OCI-M2 (cell line): ENCODE measurements around the gene STARD10.
A peak's percentile ranks its signal among the peaks of the same experiment; 100 is the strongest.

ENCODE experiments used
- DNase-seq: peaks from one replicate; lab custom pipeline; 2025; ENCODE audit not compliant: unreplicated experiment; lab: John Stamatoyannopoulos, UW

The STARD10 gene

DNA sequence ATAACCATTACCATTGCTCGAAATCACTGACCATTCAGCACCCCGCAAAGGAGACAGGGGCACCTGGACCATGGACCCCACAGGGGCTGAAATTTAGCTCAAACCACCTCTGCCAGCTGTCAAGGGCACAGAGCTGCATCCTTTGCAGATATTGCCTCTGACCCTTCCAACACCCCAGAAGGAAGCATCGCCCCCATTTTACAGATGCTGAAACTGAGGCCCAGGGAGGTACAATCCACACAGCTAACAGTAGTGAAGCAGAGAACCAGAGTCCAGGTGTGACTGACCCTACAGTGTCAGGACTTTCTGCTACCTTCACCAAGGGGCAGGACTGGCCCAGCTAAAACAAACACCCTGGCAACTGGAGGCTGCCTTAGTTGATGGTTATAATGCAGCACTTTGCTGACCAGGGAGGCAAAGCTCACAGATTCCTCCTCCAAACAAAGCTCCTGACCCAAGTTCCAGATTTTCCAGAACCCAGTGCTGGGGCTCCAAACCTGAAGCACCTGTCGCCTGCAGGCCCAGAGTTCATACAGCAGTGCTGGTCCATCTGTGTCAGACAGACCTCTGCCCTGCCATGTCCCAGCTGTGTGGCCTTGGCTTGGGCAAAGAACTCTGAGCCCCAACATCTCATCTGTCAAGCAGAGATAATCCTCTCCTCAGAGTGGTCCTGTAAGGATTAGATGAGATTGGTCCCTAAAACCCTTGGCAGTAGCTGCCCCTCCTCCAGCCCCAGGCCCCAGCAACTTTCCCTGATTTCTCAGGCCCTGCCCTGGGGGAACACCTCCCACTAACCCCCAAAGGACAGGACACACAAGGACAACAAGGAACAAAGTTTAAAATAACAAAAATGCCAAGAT lies 26.4 kb downstream of the STARD10 start:
- no peak for DNase-seq

DNA sequence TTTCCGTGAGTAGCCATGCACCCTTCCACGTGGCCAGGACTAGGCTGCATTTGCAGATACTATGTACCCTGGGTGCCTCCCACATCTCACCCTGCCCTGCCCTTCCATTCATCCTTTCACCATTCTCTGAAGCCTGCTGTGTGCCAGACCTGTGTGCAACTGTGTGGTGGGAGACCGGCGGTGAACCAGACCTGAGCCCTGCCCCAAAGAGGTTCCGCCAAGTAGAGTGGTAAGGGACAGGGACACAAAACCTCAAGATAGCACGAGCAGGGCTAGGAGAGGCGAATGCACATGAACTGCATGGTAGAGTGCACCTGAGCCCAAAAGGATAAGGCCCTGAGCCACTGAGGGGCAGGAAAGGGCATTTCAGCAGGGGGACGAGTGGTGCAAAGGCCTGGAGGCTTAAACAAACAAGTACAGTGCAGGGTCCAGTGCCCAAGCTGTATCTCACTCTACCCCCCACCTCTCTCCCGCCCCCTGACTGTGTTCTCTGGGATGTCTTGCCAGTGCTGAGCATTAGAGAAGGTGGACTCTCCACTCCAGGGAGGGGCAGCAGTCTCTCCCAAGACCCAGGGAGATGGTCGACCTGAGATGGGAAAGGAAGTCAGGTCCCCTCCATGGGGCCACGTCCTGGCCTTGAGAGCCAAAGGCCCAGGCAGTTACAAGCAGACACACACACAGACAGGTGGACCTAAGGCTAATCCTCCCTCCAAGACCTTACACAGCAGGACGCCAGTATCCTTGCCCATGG lies 27.5 kb downstream of the STARD10 start:
- no peak for DNase-seq

DNA sequence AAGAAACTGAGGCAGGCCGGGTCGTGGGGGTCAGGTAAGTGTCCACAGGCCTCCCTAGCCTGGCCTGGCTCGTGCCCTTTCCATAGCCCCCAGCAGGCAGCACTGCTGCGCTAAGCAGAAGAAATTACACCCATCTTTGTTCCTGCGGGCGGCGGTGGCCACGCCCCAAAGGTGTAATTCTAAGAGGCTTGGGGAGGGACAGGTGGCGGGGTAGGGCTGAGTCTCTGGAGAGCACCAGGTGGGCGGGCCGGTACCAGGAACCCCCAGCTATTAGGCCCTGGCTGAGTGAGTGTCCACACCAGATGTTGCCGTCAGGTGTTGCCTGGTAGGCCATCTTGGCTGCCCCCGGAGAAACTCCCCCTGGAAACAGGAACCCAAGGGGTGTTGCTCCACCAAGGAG lies 29.3 kb downstream of the STARD10 start:
- DNase-seq, result no peak

DNA sequence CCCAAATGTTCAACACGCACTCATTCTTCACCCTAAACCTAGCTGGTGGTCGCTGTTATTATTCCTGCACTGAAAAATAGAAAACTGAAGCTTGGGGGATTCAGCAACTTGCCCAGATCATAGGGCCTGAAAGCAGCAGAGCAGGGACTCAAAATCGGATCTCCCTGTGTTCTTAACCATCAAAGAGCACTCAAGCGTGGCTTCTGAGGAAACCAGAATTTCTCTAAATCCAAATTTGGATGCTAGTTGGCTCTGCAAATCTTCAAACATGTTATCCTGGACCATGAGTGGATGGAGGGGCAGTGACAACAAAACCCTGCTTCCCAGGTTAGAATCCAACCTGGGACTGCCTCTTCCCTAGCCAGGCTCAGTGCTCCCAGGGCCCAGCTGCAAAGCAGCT lies 30.0 kb downstream of the STARD10 start:
- no peak for DNase-seq

DNA sequence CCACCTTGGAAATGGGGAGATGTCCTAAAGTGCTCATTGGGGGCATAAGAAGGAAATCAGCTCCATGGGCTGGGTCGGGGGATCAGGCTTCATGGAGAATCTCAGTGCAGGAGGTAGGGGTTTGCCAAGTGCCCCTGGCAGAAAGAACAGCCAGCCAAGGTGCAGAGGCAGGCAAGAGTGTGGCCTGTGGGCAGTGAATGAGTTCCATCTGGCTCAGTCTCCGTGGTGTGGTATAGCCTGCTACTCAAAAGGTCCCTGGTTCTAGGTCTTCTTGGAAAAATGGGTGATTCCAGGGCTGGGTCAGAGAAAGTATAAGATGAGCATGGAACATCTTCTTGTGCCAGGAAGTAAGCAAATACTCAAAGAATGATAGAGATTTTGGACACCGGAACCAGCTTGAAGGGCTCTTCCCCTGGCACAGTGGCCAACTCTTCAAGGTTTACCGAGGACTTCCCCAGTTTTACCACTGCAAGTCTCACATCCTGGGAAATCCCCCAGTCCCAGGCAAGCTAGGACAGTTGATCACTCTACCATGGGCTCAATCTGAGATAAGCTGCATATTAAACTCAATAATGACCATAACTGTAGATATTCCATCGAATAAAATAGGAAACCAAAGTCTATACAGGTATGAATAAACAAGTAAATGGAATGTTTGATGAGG lies 31.1 kb downstream of the STARD10 start:
- no peak for DNase-seq

DNA sequence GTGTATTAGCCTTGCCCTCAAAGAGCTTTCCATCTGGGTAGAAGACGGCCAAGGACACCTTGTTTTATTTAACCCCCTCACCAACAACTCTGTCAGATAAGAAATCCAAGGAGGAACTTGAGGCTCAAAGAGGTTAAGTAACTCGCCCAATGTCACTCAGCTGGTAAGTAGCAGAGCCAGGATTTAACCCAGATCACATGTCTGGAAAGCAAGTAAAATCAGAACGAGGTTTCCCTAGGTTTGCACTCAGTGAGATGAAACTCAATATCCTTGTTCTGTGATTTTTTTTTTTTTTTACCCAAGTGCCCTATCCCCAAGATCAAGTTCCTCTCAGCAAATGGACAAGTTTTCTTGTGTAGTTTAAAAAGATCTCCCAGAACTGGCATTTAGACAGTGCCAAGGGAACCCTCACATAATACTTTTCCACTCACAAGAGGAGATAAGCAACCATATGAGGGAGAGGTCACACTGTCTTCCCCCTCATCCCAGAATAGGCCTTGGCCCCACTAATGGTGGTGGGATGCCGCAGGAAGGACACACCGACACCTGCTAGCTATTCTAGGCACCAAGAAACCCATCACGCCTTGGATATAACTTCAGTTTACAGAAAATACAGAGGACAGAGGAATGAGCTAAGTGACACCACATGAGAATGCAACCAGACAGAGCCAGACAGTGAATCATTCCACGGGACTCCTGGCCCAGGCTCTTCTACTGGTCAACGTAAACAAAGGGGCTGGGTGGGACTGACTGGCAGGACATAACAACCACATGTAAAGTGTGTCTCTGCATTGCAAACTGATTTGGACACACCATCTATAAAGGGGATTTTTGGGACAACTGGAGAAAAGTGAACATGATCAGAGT lies 33.1 kb downstream of the STARD10 start:
- no peak for DNase-seq

DNA sequence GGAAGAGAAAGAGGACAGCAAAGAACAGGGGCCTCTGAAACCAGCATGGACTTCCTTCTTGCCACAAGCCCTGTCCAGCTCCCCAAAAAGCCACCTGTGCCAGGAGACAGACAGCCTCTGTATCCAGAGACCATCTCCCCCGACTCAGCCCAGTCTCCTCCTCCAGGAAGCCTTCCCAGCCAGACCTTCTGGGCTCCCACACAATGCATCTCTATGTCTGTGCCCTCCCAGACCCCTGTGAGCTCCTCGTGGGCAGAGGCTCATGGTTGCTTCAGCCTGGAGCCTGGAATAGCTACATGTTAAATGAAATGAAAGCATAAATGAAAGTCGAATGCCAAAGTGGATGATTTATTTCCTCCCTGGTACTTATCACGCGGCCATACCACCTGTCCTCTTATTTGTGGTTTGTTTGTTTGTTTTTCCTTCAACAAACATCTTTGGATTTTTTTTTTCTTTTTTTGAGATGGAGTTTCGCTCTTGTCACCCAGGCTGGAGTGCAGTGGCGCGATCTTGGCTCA lies 34.3 kb downstream of the STARD10 start:
- no peak for DNase-seq

DNA sequence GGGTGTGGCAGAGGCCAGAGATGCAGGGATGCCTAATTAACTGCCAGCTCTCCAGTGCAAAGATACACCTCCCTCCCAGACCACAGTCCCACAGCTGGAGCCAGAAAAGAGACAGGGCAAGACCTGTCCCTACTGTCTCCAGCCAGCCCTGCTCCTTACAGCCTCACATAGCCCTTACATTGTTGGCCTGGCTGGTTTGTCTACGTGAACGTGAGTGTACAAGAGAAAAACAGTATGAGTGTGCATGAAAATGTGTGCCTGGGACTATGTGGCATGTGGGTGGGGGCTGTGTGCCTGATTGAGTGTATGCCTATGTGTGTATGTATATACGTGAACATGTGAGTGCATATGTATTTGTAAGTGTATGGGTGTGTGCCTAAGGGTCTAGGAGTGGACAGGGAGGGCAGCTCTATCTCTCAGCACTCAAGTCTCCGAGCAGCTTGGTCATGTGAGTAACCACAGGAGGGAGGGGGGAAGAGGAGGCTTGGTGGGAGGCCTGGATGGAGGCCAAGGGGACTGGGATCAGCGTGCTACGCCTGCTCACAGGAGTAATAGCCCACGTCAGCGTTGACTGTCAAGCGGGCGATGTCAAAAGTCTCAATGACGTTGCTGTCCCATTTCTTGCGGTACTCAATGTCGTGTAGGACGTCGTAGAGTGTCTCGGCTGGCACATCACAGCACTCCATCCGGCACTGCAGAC lies 35.0 kb downstream of the STARD10 start:
- no peak for DNase-seq

DNA sequence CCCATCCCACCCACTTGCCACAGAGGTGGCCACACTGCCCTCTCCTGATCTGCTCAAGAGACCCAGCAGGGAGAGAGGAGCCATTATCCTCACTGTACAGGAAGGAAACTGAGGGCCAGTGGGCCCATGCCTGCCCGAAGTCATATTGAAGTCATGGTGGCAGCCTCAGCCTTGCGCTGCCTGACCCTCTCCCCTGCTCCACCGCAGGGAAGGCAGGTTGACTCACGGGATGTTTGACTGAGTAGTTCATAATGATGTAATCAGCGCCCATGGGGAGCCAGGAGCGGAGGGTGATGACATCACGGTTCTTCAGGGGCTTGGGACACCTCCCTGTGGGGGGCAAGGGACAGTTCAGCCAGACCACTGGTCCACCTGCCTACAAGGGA lies 35.5 kb downstream of the STARD10 start:
- DNase-seq, result no peak

DNA sequence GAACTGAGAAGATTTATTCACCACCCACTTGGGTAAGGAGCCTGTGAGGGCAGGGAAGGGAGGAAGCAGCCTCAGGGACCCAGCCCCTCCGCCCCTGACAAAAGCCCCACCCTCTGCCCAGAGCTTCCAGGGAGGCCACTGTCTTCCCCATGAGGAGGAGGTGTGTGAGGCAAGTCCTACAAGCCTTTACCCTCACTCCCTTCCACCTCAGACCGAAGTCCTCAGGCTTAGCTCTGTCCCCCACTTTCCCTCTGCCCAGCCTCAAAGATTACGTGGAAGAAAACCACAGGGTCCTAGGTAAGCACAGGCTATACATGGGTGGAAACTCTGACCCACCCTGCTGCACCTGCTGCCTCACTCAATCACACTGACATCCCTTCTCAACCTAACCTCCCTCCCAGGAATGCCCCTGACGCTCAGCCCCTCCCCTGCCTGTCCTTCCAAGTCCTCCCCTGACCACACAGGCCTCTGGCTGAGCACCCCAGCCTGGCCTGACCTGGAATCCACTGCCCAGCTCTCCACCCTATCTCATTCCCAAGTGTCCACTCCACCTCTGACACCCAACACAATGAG lies 38.0 kb downstream of the STARD10 start:
- no peak for DNase-seq

DNA sequence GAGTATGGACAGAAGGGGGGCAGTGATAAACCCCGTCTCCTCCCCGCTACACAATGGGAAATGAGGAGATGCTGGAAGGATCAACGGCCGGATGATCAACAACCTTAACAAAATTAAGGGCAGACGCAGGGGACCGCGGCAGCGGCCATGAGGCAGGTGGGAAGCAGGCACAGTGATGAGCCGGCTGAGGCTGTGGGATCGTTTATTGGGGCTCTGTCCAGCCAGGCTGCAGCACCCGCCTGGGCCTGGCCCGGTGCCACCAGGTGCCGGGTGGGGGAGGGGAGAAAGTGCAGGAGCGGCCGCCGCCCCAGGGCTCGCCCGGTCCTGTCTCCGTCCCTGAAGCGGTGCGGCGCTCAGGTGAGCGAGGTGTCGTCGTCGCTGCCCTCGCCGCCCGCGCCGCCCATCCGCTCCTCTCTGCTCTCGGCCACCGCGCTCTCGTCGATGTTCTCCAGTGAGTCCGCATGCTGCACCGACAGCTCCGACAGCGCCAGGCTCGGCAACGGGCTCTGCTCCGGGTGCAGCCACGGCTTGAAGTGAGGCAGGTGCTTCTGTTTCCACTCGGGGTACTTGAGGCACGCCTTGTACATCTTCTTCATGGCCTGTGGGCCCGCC lies 39.2 kb downstream of the STARD10 start:
- no peak for DNase-seq

DNA sequence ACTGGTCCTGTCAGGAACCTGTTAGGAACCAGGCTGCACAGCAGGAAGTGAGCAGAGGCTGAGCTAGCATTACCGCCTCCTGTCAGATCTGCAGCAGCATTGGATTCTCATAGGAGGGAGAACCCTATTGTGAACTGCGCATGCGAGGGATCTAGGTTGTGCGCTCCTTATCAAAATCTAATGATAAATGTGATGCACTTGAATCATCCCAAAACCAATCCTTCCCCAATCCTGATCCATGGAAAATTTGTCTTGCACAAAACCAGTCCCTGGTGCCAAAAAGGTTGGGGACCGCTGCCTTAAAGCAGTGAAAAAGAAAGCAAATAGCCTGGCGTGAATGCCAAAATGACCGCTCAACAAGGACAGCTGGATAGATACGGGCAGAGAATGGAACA lies 39.7 kb downstream of the STARD10 start:
- DNase-seq, result no peak

DNA sequence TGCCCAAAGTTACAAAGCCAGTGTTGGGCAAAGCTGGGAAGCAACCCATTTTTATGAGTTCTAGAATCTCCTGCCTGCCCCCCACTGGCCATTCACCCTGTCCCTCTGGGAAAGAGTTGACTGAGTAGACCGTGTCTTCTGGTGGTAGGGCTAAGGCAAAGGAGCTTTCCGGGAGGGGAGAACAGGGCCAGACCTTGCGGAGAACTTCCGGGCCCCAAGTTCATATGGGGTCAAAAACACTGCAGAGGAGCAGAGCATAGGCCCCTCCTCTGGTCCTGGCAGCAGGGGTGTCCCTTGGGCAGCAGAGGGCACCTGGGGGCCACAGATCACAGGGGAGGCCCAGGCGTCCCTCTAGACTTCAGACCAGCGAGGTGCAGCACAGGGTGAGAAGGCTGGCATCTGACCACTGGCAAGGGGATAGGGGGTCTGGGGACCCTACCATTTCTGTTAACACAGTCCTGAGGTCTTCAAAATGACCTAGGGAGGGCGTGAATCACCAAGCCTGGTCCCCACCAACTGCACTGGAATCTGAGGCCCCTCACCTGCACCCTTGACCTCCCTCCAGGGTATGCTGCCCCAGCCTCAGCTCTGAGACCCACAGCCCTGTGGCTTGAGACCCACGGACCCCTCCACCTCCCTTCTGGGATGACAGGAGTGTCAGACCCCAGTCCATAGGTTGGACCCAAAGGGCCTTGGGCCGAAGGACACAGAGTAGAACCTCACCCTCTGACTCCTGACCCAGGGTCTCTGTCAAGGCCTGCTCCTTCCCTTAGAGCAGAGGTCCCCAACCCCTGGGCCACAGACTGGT lies 40.3 kb downstream of the STARD10 start:
- no peak for DNase-seq

DNA sequence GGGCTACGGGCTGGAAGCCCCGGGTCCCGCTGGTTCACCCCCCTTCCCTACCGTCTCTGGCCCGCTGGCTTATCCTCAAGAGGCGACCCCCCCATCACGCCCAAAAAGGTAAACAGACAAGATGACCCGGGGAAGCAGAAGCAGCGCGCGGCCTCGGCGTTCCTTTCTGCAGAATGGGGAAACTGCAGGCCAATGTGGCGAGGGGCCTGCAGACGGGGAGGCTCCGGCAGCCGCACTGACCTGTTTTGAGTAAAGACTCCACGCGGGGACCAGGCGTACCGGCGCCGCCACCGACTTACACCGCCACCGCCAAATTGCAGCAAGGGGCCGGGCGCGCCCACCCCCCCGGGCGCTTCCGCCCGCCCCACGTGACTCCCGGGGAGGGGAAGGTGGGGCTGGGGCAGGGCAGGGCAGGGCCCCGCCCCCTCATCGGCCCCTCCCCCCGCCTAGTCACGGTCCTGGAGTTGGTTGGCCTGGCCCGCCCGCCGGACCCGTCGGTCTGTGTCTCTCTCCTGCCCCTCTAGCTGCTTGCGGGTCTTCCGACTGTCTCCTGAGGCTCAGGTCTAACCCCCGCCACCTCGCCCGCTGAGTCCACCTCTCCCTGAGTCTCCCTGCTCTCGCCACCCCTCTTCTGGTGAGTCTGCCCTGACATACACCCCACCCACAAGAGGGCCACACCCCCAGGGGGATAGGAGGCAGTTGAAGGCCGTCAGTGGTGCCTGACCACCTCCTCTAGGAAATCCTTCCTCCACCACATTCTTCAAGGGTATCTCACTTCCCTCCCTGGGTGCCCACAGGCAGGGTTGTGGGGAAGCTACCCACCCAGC lies 41.5 kb downstream of the STARD10 start, which contains the start of gene ARAP1:
Gene ARAP1, minus strand, starts transcription at position 321 of the 827 bp plus-strand sequence. CDS start 25,280 bp downstream, outside the sequence.
- DNase-seq, result peak; percentile 19

DNA sequence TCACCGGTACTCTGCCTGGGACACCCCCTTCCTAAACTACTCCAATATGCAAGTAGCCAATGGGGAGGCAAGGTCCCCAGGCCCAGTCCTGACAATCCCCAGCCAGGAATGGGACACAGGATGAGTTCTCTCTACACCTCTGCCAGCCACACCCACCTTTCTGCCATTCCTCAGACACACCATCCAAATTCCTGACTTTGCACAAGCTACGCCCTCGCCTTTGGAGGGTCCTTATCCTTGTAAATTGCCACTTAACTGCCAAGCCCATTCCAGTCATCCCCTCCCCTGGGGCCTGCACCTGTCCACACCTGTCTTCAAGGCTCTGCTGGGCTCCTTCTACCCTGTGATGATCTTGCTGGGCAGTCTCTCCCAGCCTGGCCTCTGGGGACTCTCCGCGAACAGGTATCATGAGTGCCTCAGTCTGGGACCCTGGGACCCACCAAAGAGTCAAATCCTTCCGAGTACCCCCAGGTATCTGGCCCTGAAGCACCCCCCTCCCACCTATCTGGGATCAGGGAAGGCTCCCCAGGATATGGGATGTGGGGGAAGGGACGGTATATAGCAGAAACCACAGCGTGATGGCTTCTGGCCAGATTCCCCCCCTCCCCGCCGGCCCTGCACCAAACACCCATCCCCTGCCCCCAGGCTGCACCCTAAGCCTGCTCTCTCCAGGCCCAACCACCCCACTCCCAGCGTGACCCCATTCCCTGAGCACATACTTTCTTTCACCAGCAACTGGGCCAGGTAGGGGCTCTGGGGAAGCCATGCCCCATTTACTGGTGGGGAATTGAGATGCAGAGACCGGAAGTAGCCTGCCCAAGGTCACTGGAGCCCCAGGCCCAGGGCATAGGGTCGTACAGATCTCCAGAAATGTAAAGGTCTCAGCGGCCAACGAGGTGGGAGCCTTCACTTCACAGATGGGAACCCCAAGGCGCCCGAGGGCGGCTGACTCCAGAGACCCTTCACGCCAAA lies 42.4 kb downstream of the STARD10 start:
- DNase-seq, result no peak

DNA sequence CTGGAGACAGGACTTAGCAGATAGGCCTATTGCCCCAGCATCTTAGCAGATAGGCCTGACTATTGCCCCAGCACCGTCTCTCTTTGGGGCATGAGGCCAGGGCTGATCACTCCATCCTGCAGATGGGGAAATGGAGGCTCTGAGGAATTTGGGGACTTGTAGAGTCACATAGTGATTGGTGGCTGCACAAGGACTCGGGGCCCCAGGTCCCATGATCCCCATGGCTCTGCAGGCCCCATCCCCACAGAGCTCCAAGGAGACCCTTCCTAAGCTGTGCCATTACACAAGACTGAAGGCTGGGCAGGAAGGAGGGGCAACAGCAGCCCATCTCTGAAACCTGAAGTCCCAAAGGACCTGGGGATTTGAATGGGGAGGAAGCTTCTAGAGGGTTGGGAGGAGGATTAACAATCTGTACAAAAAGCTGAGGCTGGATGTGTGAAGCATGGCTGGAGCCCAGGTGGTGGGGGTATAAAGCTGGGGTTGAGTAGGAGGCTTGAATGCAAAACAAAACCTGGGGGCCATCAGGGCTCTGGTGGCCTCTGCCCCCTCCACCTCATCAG lies 43.2 kb downstream of the STARD10 start:
- no peak for DNase-seq
